ENCODE data around the gene PATJ. TPM values are rescaled to one million over a fixed set of nuclear protein-coding genes. Genes with fewer than 3 reads are reported as not detected.
"Not testable (repeated sequence)": the region's sequence is repeated elsewhere in the genome, so short reads cannot be mapped to it uniquely, and the experiment has no call there.

Gene PATJ
- total RNA-seq, result 10 to 100 TPM; 21.6 to 44.5 TPM
- polyA plus RNA-seq (ENCODE audit: insufficient read depth, low read depth, low replicate concordance), result 12.9 TPM
- long read RNA-seq, donor 1, result 0 reads
- long read RNA-seq, donor 2, result 0 reads

- 4 to 5% methylated on average over 24 to 38 of the region's 54 CpGs for WGBS, 2 donors
- H3K4me1 ChIP-seq, result peaks cover 5% of the 10 kb centered on the region
- no peaks in the 10 kb centered on the region for H3K9me3 ChIP-seq
- DNase-seq, result peak; percentile 72
- TF ChIP-seq POLR2A (IDR thresholded peaks at IDR 0.05) (no peak), CTCF (IDR thresholded peaks at IDR 0.05) (no peak)
- no peaks in the 10 kb centered on the region for H3K36me3 ChIP-seq (ENCODE audit: low read depth, missing control alignments)
- no peaks in the 10 kb centered on the region for H3K27me3 ChIP-seq
- peak within 1 kb of the TSS; percentile 89 to 94 for H3K4me3 ChIP-seq
- H3K27ac ChIP-seq, result peak within 1 kb of the TSS; percentile 92 to 98
- intact Hi-C loops (cut with DNase I; ENCODE audit: low total_unique reads), result no loop called here
Observed at GRCh38 chr1:61741711-61742619, at the start of gene PATJ. TSS of gene PATJ (plus strand) at chr1:61742480. CDS start at chr1:61762893, 20,413 bp downstream.

- Histone ChIP-seq H3K4me1 (no peaks in the 10 kb centered on the region), H3K27me3 (no peaks in the 10 kb centered on the region), H3K36me3 (ENCODE audit: low read depth, missing control alignments) (no peaks in the 10 kb centered on the region), H3K4me3 (no peak overlapping the region), H3K9me3 (no peaks in the 10 kb centered on the region), H3K27ac (no peak overlapping the region)
- intact Hi-C loops (cut with DNase I; ENCODE audit: low total_unique reads), result no loop called here
- DNase-seq, result no peak
- 59 to 72% methylated on average over 3 of the region's 3 CpGs for WGBS, 2 donors
- TF ChIP-seq CTCF (IDR thresholded peaks at IDR 0.05) (no peak), POLR2A (IDR thresholded peaks at IDR 0.05) (no peak)
Observed at GRCh38 chr1:61699911-61700851, 42.1 kb upstream of the PATJ start.

GRCh38 chr1:61708953-61709907 lies 33.0 kb upstream of the PATJ start:
- H3K4me1 ChIP-seq, result no peaks in the 10 kb centered on the region
- WGBS, 2 donors, result 80 to 82% methylated on average over 7 of the region's 7 CpGs
- intact Hi-C loops (cut with DNase I; ENCODE audit: low total_unique reads), result no loop called here
- DNase-seq, result no peak
- H3K9me3 ChIP-seq, result no peaks in the 10 kb centered on the region
- H3K27ac ChIP-seq, result no peak overlapping the region
- no peaks in the 10 kb centered on the region for H3K27me3 ChIP-seq
- TF ChIP-seq CTCF (IDR thresholded peaks at IDR 0.05) (no peak), POLR2A (IDR thresholded peaks at IDR 0.05) (no peak)
- H3K4me3 ChIP-seq, result no peak overlapping the region
- no peaks in the 10 kb centered on the region for H3K36me3 ChIP-seq (ENCODE audit: low read depth, missing control alignments)

- Histone ChIP-seq H3K4me1 (no peaks in the 10 kb centered on the region), H3K27me3 (no peaks in the 10 kb centered on the region), H3K4me3 (no peak overlapping the region), H3K36me3 (ENCODE audit: low read depth, missing control alignments) (no peaks in the 10 kb centered on the region), H3K27ac (no peak overlapping the region), H3K9me3 (no peaks in the 10 kb centered on the region)
- intact Hi-C loops (cut with DNase I; ENCODE audit: low total_unique reads), result no loop called here
- no peak for TF ChIP-seq POLR2A (IDR thresholded peaks at IDR 0.05)
- no peak for TF ChIP-seq CTCF (IDR thresholded peaks at IDR 0.05)
- WGBS, 2 donors, result 95 to 97% methylated on average over 2 of the region's 2 CpGs
- DNase-seq, result no peak
Observed at GRCh38 chr1:61709908-61710289, 32.4 kb upstream of the PATJ start.

GRCh38 chr1:61711257-61711656 lies 31.0 kb upstream of the PATJ start:
- H3K4me1 ChIP-seq; H3K36me3 ChIP-seq (ENCODE audit: low read depth, missing control alignments); intact Hi-C loops (cut with DNase I; ENCODE audit: low total_unique reads); DNase-seq; H3K27me3 ChIP-seq; H3K9me3 ChIP-seq; H3K4me3 ChIP-seq; H3K27ac ChIP-seq: not testable (repeated sequence)
- 88 to 92% methylated on average over 4 of the region's 4 CpGs for WGBS, 2 donors

Data from testis (tissue), 5 donors.